Gastroesophageal sphincter (tissue), 3 donors: ENCODE data around the gene PDZD2.

Experiments used
- CTCF ChIP-seq, 4 experiments: fragments of 200-600 bp in 2 of 4; fragments of 450-650 bp in 2 of 4; sonication (generic) in 1 of 4; IDR thresholded peaks; one replicate each; pipeline ENCODE4 v1.5.1; 2017 to 2019; ENCODE audit warnings: antibody characterized with exemption in 4 of 4, mild to moderate bottlenecking in 2 of 4, moderate library complexity in 2 of 4
- POLR2A ChIP-seq, 2 donors: fragments of 450-650 bp; IDR thresholded peaks; one replicate each; pipeline ENCODE4 v1.6.1; 2017; ENCODE audit warnings: antibody characterized with exemption in 2 of 2, mild to moderate bottlenecking in 2 of 2, moderate library complexity in 1 of 2

GRCh38 chr5:31781772-31782171 is 142.8 kb downstream of the PDZD2 start:
- TF ChIP-seq POLR2A (IDR thresholded peaks at IDR 0.05): no peak
- no peak for TF ChIP-seq CTCF (IDR thresholded peaks at IDR 0.05)
